NCI-H146 treated with DMSO at 0.1 percent for 48 hours (cell line): ENCODE results near the gene SERF2.

Experiments used
- DNase-seq: peaks from one replicate; lab custom pipeline; 2025; ENCODE audit not compliant: unreplicated experiment; lab: John Stamatoyannopoulos, UW

The SERF2 gene

GRCh38 chr15:43791993-43792760, at the start of gene SERF2:
Gene SERF2, plus strand, starts transcription at chr15:43792320. Its CDS starts 57 bp downstream, at chr15:43792377.
- DNase-seq: peak; percentile 87

GRCh38 chr15:43746245-43746902, 45.7 kb upstream of the SERF2 start, which contains the start of gene PDIA3:
Gene PDIA3, plus strand, starts transcription at chr15:43746438. Its CDS starts 102 bp downstream, at chr15:43746540.
- peak; percentile 47 for DNase-seq

- DNase-seq: peak; percentile 1
Observed at GRCh38 chr15:43746903-43747309, 45.2 kb upstream of the SERF2 start.

GRCh38 chr15:43748376-43748775, 43.7 kb upstream of the SERF2 start:
- DNase-seq: no peak

GRCh38 chr15:43749690-43750345, 42.3 kb upstream of the SERF2 start:
- no peak for DNase-seq

- no peak for DNase-seq
Observed at GRCh38 chr15:43751885-43752284, 40.2 kb upstream of the SERF2 start.

GRCh38 chr15:43762824-43763223, 29.3 kb upstream of the SERF2 start:
- no peak for DNase-seq

GRCh38 chr15:43763819-43764446, 28.2 kb upstream of the SERF2 start:
- no peak for DNase-seq

- DNase-seq: no peak
Observed at GRCh38 chr15:43769584-43770228, 22.4 kb upstream of the SERF2 start.

GRCh38 chr15:43771816-43772215, 20.3 kb upstream of the SERF2 start:
- DNase-seq: no peak

- DNase-seq: no peak
Observed at GRCh38 chr15:43772624-43773023, 19.5 kb upstream of the SERF2 start.

GRCh38 chr15:43774062-43774461, 18.1 kb upstream of the SERF2 start:
- DNase-seq: no peak

GRCh38 chr15:43775411-43775965, 16.6 kb upstream of the SERF2 start:
- peak; percentile 26 for DNase-seq

GRCh38 chr15:43776101-43776717, 15.9 kb upstream of the SERF2 start:
- peak; percentile 27 for DNase-seq

GRCh38 chr15:43776718-43777266, 15.3 kb upstream of the SERF2 start, which contains the start of gene ELL3:
Gene ELL3, minus strand, starts transcription at chr15:43776966. Its CDS starts 65 bp downstream, at chr15:43776901.
- DNase-seq: peak; percentile 56

- DNase-seq: peak; percentile 56
Observed at GRCh38 chr15:43777267-43777914, 14.7 kb upstream of the SERF2 start.

- no peak for DNase-seq
Observed at GRCh38 chr15:43779016-43779415, 13.1 kb upstream of the SERF2 start.

GRCh38 chr15:43789409-43789808, 2.7 kb upstream of the SERF2 start:
- no peak for DNase-seq
